ENCODE measurements around the gene DNLZ. TPM values are rescaled to one million over a fixed set of nuclear protein-coding genes. Genes with fewer than 3 reads are reported as not detected.

Gene DNLZ
- total and polyA plus RNA-seq, 9 of the 15 experiments (the other 6 are each of a cell fraction or from before 2014, with no cell fraction given): 0.17 to 44.6 (median 3.4) TPM

GRCh38 chr9:136399176-136400037 is 35.9 kb upstream of the DNLZ start (continued):
- TF ChIP-seq, protein P1, sequence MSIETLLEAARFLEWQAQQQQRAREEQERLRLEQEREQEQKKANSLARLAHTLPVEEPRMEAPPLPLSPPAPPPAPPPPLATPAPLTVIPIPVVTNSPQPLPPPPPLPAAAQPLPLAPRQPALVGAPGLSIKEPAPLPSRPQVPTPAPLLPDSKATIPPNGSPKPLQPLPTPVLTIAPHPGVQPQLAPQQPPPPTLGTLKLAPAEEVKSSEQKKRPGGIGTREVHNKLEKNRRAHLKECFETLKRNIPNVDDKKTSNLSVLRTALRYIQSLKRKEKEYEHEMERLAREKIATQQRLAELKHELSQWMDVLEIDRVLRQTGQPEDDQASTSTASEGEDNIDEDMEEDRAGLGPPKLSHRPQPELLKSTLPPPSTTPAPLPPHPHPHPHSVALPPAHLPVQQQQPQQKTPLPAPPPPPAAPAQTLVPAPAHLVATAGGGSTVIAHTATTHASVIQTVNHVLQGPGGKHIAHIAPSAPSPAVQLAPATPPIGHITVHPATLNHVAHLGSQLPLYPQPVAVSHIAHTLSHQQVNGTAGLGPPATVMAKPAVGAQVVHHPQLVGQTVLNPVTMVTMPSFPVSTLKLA (conservative IDR thresholded peaks at IDR 0.05): 0 out of 4 replicates have a peak, but pooled peaks have one; percentile 5 to 33
- TF ChIP-seq ZNF23 (CRISPR knock-in tag; IDR thresholded peaks at IDR 0.05) (no peak), HMGN3 (IDR thresholded peaks at IDR 0.05; ENCODE audit: borderline replicate concordance, extremely low read depth, insufficient read length, low read depth, low read length) (peak; percentile 4), NRF1 (conservative IDR thresholded peaks at IDR 0.05 in 1 of 2, IDR thresholded peaks at IDR 0.05 in 1 of 2) (peak in 1 of 2 experiments; percentile 5; a peak in 1 of 4 replicates), ZFP1 (CRISPR knock-in tag; IDR thresholded peaks at IDR 0.05) (no peak), ZC3H4 (CRISPR knock-in tag; IDR thresholded peaks at IDR 0.05; ENCODE audit: borderline replicate concordance) (no peak), SNIP1 (IDR thresholded peaks at IDR 0.05; ENCODE audit: low read depth) (no peak), PYGO2 (tag; IDR thresholded peaks at IDR 0.05) (no peak), ELF1 (tag; IDR thresholded peaks at IDR 0.05) (no peak), ZBTB1 (CRISPR knock-in tag; IDR thresholded peaks at IDR 0.05; ENCODE audit: borderline replicate concordance, low read depth) (0 out of 2 replicates have a peak, but pooled peaks have one; percentile 5)
- TF ChIP-seq, protein P2, sequence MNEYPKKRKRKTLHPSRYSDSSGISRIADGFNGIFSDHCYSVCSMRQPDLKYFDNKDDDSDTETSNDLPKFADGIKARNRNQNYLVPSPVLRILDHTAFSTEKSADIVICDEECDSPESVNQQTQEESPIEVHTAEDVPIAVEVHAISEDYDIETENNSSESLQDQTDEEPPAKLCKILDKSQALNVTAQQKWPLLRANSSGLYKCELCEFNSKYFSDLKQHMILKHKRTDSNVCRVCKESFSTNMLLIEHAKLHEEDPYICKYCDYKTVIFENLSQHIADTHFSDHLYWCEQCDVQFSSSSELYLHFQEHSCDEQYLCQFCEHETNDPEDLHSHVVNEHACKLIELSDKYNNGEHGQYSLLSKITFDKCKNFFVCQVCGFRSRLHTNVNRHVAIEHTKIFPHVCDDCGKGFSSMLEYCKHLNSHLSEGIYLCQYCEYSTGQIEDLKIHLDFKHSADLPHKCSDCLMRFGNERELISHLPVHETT (CRISPR knock-in tag; conservative IDR thresholded peaks at IDR 0.05 in 1 of 2, IDR thresholded peaks at IDR 0.05 in 1 of 2): 0 out of 4 replicates have a peak, but pooled peaks of 1 of the 2 experiments have one; percentile 42
- TF ChIP-seq, protein P3, sequence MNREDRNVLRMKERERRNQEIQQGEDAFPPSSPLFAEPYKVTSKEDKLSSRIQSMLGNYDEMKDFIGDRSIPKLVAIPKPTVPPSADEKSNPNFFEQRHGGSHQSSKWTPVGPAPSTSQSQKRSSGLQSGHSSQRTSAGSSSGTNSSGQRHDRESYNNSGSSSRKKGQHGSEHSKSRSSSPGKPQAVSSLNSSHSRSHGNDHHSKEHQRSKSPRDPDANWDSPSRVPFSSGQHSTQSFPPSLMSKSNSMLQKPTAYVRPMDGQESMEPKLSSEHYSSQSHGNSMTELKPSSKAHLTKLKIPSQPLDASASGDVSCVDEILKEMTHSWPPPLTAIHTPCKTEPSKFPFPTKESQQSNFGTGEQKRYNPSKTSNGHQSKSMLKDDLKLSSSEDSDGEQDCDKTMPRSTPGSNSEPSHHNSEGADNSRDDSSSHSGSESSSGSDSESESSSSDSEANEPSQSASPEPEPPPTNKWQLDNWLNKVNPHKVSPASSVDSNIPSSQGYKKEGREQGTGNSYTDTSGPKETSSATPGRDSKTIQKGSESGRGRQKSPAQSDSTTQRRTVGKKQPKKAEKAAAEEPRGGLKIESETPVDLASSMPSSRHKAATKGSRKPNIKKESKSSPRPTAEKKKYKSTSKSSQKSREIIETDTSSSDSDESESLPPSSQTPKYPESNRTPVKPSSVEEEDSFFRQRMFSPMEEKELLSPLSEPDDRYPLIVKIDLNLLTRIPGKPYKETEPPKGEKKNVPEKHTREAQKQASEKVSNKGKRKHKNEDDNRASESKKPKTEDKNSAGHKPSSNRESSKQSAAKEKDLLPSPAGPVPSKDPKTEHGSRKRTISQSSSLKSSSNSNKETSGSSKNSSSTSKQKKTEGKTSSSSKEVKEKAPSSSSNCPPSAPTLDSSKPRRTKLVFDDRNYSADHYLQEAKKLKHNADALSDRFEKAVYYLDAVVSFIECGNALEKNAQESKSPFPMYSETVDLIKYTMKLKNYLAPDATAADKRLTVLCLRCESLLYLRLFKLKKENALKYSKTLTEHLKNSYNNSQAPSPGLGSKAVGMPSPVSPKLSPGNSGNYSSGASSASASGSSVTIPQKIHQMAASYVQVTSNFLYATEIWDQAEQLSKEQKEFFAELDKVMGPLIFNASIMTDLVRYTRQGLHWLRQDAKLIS (CRISPR knock-in tag; IDR thresholded peaks at IDR 0.05): no peak
- TF ChIP-seq, protein P4, sequence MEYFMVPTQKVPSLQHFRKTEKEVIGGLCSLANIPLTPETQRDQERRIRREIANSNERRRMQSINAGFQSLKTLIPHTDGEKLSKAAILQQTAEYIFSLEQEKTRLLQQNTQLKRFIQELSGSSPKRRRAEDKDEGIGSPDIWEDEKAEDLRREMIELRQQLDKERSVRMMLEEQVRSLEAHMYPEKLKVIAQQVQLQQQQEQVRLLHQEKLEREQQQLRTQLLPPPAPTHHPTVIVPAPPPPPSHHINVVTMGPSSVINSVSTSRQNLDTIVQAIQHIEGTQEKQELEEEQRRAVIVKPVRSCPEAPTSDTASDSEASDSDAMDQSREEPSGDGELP (CRISPR knock-in tag; IDR thresholded peaks at IDR 0.05; ENCODE audit: borderline replicate concordance): peak; percentile 44; the same call in 1 of the 2 replicates

Measured in K562 (cell line).